Fibroblast of skin of abdomen (primary cell): ENCODE data around the gene ZFPM1.
A peak's percentile ranks its signal among the peaks of the same experiment; 100 is the strongest.

Source experiments
- DNase-seq: peaks from one replicate; pipeline ENCODE4 v3.0.0-alpha.2; 2013

ZFPM1 gene

DNA sequence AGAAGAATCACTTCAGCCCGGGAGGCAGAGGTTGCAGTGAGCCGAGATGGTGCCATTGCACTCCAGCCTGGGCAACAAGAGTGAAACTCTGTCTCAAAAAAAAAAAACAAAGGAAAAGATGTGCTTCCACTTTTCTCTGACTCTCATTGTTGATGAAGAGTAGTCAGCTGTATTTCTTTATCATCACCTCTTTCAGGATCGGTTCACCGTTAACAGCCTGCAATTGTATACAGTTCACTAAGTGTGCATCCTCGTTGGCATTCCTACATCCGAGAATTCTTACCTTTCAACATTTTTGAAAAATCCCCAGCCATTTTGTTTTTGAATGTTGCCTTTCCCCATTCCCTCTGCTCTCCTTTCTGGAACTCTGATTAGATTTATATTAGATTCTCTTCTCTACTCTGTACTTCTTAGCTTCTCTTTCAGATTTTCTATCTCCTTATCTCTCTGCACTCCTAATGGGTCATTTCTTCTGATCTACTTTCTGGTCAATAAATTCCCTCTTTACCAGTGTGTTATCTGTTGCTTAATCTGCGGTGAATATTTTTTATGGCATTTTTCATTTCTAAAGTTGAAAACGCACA is 90.2 kb downstream of the ZFPM1 start:
- DNase-seq: no peak

GRCh38 chr16:88545781-88546180 is 92.7 kb downstream of the ZFPM1 start:
- DNase-seq: no peak

- DNase-seq: no peak
Observed at GRCh38 chr16:88548131-88548874, 95.2 kb downstream of the ZFPM1 start.

- DNase-seq: no peak
Observed at GRCh38 chr16:88548985-88549384, 95.9 kb downstream of the ZFPM1 start.

DNA sequence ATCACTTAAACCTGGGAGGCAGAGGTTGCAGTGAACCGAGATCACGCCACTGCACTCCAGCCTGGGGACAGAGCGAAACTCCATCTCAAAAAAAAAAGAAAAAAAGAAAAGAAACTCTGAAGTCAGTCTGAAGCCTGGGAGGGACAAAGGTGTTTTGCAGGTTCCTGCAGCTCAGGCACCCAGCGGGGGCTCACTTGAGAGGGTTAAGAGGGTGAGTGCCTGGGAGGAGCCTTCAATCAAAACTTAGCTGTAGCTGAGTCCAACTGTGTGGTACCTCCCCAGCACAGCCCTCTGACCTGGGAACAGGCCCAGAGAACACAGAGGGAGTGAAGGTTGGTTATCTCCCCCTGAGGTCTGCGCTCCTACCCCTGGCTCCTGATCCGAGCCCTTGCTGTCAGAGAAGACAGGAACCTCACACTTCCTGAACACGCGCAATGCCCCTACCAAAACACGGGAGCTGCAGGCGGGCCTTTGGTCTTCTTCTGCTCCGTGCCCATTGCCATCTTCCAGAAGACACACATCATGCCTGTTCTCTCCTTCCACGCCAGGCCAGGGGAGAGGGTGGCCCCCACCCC is 96.7 kb downstream of the ZFPM1 start:
- DNase-seq: no peak

DNA sequence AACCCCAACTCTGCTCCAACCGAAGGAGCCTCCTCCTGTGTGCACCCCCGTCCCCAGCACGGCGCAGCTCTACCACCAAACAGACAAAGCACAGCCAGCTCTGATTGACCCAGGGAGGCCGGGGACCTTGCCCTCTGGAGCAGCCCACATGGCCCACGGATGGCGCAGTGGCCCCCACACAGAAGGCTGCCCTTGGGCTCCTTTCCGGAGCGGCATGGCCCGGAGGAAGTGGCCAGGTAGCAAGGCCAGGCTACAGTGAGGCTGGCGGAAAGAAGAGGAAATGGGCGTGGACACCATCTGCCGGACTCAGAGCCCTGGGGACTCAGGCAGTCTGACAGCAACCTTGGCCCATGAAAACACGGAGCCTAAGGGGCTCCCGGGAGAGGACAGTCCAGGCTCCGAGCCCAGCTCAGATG is 97.2 kb downstream of the ZFPM1 start:
- DNase-seq: no peak

DNA sequence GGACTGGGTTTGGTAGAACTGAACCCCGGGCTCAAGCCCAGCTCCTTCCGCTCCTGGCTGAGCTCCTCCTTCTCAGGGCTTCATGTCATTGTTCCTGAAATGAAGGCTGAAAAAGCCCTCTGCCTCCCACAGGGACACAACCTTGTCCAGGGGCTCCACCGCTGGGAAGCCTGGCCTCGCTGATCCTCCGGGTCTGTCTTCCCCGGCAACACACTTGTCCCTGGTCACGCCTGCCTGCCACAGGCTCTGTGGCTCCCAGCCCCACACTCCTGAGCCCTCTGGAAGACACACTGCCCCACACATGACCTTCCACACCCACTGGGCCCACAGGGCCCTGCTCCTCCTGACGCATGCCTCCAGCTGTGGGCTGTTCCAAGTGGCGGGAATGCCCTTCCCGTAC is 99.1 kb downstream of the ZFPM1 start:
- no peak for DNase-seq

- DNase-seq: no peak
Observed at GRCh38 chr16:88552815-88553214, 99.7 kb downstream of the ZFPM1 start.

DNA sequence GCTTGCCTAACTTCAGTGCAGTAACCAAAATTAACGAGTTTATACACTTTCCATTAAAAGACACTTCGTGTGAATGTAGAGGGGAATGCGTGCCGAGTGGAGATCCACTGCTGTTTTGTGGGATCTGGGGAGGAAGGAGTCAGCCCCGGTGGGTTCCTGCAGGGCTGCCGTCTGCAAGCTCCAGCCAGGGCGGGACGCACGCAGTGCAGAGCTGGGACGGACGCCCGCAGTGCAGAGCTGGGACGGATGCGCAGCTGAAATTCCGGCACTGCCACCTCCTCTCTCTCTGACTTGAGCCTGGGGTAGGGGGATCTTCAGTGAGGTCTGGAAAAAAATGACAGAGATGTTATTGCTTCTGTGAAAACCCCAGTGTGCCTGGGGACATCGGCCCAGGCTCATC is 100.7 kb downstream of the ZFPM1 start:
- no peak for DNase-seq

DNA sequence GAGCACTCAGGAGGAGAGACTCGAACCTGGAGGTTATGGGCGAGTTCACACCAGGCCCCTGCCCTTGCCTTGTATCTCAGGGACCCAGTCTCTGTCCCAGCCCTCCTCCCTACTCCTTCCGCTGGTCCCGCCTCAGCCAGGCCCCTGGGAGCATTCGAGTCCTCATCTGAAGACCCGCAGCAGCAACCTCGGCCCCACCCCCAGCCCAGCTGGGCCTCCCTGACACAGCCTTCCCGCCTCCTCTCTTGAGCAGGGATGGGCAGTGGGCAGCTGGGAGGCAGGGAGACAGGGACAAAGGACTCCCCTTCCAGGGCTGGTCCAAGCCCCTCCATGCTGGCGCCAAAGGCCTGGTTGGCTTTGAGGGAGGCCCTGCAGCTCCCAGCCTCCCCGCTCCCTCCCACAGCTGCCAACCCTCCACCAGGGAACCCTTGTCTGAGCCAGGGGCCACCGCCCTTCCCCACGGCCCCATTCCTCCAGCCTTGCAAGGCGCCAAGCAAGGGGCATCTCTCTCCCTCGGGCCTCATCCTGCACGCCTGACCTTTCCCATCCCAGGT is 101.7 kb downstream of the ZFPM1 start:
- no peak for DNase-seq

DNA sequence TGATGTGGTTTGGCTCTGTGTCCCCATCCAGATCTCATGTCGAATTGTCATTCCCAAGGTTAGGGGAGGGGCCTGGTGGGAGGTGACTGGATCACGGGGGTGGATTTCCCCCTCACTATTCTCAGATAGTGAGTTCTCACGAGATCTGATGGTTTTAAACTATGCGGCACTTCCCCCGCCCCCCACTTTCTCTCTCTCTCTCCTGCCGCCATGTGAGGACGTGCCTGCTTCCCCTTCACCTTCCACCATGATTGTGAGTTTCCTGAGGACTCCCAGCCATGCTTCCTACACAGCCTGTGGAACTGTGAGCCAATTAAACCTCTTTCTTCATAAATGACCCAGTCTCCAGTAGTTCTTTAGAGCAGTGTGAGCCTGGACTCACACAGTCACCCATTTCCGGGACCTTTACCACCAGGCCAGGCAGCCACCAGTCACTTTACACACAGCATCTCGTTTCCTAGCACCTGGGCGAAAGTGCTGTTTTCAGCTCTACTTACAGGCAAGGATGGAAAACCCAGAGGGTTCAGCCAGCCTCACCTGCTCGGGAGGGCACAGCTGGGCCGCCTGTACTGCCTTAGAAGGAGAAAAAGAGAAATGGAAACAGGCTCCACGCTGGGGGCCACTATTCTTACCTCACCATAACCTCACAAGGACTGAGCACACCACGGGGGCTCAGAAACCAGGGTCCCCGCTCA is 103.4 kb downstream of the ZFPM1 start:
- DNase-seq: no peak

DNA sequence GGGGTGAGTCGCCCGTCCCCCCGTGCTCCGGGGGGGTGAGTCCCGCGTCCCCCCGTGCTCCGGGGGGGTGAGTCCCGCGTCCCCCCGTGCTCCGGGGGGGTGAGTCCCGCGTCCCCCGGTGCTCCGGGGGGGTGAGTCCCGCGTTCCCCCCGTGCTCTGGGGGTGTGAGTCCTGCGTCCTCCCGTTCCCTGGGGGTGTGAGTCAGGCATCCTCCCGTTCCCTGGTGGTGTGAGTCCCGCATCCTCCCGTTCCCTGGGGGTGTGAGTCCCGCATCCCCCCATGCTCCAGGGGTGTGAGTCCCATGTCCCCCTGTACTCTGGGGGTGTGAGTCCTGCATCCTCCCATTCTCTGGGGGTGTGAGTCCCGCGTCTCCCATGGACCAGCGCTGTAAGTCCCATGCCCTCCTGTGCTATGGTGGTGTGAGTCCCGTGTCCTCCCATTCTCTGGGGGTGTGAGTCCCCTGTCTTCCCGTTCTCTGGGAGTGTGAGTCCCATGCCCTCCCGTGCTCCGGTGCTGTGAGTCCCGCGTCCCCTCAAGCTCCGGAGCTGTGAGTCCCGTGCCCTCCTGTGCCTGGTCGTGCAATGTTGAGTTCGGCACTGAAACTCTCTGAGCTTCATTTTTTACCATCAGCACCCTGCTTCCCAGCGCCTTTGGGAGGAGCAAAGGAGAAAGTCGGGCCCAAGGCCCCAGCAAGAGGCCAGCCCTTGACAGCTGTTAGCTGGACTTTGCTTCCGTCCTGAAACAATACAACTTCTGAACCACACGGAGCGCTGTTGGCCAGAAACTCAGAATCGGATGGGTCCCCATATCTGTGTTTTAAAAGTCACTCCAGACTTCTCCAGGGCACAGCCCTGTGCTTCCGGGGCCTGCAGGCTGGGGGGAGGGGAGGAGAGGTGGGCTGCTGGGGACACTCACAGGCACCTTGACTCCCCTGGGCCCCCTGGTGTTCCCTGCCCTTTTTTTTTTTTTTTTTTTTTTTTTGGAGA is 105.7 kb downstream of the ZFPM1 start:
- peak; percentile 47 for DNase-seq

- peak; percentile 18 for DNase-seq
Observed at GRCh38 chr16:88560714-88561484, 107.8 kb downstream of the ZFPM1 start.

- peak; percentile 44 for DNase-seq
Observed at GRCh38 chr16:88561485-88562359, 108.6 kb downstream of the ZFPM1 start.

- DNase-seq: peak; percentile 44
Observed at GRCh38 chr16:88566158-88566557, 113.1 kb downstream of the ZFPM1 start.

DNA sequence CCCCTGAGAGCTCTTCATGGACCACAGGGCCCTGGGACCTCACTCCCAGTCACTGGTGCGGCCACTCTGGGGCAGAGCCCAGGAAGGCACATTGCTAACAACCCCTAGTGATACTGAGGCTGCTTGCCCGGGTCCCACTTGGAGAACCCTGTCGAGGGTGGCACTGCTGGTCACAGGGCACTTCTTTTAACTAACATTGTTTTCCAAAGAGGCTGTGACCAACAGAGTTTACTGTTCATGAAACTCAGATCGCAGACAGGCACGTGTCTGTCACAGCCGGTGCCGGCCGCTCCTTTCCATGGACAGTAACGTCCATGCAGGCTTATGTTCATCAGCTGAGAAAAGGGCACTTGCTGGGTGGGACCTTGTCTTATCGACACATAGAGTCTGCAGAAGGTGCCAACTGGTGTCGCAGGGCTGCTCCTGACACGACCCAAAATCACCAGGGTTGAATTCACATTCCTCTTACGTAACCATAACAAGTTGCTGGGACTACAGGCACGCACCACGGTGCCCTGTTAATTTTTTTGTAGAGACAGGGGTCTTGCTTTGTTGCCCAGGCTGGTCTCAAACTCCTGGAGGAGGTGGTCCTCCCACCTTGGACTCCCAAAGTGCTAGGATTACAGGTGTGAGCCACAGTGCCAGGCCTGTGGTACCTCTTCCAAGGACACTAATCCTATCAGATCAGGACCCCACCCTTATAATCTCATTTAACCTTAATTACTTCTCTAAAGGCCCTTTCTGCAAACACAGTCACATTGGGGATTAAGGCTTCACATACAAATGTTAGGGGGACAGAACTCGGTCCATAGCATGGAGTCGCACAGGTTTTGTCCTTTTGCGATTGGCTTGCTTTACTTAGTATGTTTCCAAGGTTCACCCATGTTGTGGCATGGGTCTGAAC is 115.9 kb downstream of the ZFPM1 start:
- DNase-seq: no peak

GRCh38 chr16:88569614-88569984 is 116.5 kb downstream of the ZFPM1 start:
- no peak for DNase-seq

GRCh38 chr16:88569985-88570690 is 117.1 kb downstream of the ZFPM1 start, which contains the start of gene ZC3H18:
Gene ZC3H18, plus strand, starts transcription at chr16:88570403. Its CDS starts 6,721 bp downstream, at chr16:88577124.
- DNase-seq: peak; percentile 96
